Measurements from ENCODE around the gene PSTK. TPM values are rescaled to one million over a fixed set of nuclear protein-coding genes. Genes with fewer than 3 reads are reported as not detected.

The PSTK gene
- total RNA-seq, 1 experiment from 2014 or later: 4.4 TPM

DNA sequence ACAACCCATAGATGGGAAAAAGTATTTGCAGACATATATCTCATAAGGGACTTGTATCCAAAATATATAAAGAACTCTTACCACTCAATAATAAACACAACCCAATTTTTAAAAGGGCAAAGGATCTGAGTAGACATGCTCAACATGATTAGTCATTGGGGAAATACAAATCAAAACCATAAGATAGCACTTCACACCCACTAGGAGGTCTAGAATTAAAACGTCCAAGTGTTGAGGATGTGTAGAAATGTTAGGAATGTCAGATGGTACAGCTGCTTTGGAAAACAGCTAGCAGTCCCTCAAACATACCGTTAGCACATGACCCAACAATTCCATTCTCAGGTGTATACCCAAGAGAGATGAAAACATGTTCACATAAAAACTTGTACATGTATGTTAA is 8.3 kb downstream of the PSTK start:
- TF ChIP-seq ELF1 (IDR thresholded peaks at IDR 0.05; ENCODE audit: borderline replicate concordance, low read depth) (no peak), FOSL1 (IDR thresholded peaks at IDR 0.05; ENCODE audit: low read depth) (no peak), POLR2A (IDR thresholded peaks at IDR 0.05; ENCODE audit: borderline replicate concordance, extremely low read depth, insufficient read depth, insufficient read length) (no peak), ZFX (IDR thresholded peaks at IDR 0.05) (no peak), ZNF274 (IDR thresholded peaks at IDR 0.05; ENCODE audit: low read depth, low read length) (no peak), CBX3 (IDR thresholded peaks at IDR 0.05; ENCODE audit: low read depth) (no peak), CEBPB (IDR thresholded peaks at IDR 0.05; ENCODE audit: low read depth) (no peak), POLR2AphosphoS5 (IDR thresholded peaks at IDR 0.05; ENCODE audit: low read depth, low read length) (no peak), EZH2phosphoT487 (IDR thresholded peaks at IDR 0.05; ENCODE audit: borderline replicate concordance) (no peak), EGR1 (IDR thresholded peaks at IDR 0.05; ENCODE audit: low read depth) (no peak), JUND (IDR thresholded peaks at IDR 0.05) (no peak), TCF7L2 (IDR thresholded peaks at IDR 0.05; ENCODE audit: borderline replicate concordance, extremely low read depth, insufficient read depth, insufficient read length) (no peak), SRF (IDR thresholded peaks at IDR 0.05; ENCODE audit: low read depth) (no peak), RAD21 (IDR thresholded peaks at IDR 0.05; ENCODE audit: low read depth) (no peak), SIN3A (IDR thresholded peaks at IDR 0.05; ENCODE audit: low read depth) (no peak), YY1 (IDR thresholded peaks at IDR 0.05; ENCODE audit: extremely low read depth, insufficient replicate concordance, low read depth, low read length) (no peak)
- TF ChIP-seq, protein P1, sequence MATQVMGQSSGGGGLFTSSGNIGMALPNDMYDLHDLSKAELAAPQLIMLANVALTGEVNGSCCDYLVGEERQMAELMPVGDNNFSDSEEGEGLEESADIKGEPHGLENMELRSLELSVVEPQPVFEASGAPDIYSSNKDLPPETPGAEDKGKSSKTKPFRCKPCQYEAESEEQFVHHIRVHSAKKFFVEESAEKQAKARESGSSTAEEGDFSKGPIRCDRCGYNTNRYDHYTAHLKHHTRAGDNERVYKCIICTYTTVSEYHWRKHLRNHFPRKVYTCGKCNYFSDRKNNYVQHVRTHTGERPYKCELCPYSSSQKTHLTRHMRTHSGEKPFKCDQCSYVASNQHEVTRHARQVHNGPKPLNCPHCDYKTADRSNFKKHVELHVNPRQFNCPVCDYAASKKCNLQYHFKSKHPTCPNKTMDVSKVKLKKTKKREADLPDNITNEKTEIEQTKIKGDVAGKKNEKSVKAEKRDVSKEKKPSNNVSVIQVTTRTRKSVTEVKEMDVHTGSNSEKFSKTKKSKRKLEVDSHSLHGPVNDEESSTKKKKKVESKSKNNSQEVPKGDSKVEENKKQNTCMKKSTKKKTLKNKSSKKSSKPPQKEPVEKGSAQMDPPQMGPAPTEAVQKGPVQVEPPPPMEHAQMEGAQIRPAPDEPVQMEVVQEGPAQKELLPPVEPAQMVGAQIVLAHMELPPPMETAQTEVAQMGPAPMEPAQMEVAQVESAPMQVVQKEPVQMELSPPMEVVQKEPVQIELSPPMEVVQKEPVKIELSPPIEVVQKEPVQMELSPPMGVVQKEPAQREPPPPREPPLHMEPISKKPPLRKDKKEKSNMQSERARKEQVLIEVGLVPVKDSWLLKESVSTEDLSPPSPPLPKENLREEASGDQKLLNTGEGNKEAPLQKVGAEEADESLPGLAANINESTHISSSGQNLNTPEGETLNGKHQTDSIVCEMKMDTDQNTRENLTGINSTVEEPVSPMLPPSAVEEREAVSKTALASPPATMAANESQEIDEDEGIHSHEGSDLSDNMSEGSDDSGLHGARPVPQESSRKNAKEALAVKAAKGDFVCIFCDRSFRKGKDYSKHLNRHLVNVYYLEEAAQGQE (IDR thresholded peaks at IDR 0.05; ENCODE audit: low read depth): no peak
- TF ChIP-seq, protein P2, sequence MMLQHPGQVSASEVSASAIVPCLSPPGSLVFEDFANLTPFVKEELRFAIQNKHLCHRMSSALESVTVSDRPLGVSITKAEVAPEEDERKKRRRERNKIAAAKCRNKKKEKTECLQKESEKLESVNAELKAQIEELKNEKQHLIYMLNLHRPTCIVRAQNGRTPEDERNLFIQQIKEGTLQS (IDR thresholded peaks at IDR 0.05): no peak
- TF ChIP-seq, protein P3, sequence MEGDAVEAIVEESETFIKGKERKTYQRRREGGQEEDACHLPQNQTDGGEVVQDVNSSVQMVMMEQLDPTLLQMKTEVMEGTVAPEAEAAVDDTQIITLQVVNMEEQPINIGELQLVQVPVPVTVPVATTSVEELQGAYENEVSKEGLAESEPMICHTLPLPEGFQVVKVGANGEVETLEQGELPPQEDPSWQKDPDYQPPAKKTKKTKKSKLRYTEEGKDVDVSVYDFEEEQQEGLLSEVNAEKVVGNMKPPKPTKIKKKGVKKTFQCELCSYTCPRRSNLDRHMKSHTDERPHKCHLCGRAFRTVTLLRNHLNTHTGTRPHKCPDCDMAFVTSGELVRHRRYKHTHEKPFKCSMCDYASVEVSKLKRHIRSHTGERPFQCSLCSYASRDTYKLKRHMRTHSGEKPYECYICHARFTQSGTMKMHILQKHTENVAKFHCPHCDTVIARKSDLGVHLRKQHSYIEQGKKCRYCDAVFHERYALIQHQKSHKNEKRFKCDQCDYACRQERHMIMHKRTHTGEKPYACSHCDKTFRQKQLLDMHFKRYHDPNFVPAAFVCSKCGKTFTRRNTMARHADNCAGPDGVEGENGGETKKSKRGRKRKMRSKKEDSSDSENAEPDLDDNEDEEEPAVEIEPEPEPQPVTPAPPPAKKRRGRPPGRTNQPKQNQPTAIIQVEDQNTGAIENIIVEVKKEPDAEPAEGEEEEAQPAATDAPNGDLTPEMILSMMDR (IDR thresholded peaks at IDR 0.05 in 2 of 3, conservative IDR thresholded peaks at IDR 0.05 in 1 of 3; ENCODE audit: borderline replicate concordance in 1 of 3, insufficient read depth in 1 of 3, low read depth in 2 of 3, low read length in 2 of 3): no peak
- ChIA-PET CTCF (no interaction called here), POLR2A (no interaction called here), RAD21 (ENCODE audit: low non-redundant PET in 1 of 2, low total read pairs in 2 of 2, uncharacterized antibody in 2 of 2, unreplicated experiment in 2 of 2) (no interaction called here)
- Histone ChIP-seq H3K36me3 (ENCODE audit: control insufficient read depth in 1 of 2, insufficient read depth in 2 of 2, low read length in 2 of 2) (peaks cover 0 to 4% of the 10 kb centered on the region in 2 experiments; a peak in 2 of 4 replicates), H3K9ac (ENCODE audit: low read length) (no peak overlapping the region), H3K9me3 (ENCODE audit: control insufficient read depth in 1 of 2, insufficient read depth in 1 of 2, low read depth in 1 of 2, low read length in 2 of 2) (no peaks in the 10 kb centered on the region), H3K27ac (ENCODE audit: low read depth, low read length) (no peak overlapping the region), H3K4me2 (ENCODE audit: low read length) (no peak overlapping the region), H3K27me3 (ENCODE audit: insufficient read depth, low read length) (no peaks in the 10 kb centered on the region), H2AFZ (ENCODE audit: low read depth, low read length, poor library complexity, severe bottlenecking) (no peak overlapping the region), H3K4me1 (ENCODE audit: control insufficient read depth in 1 of 2, insufficient read depth in 2 of 2, low read length in 2 of 2) (no peaks in the 10 kb centered on the region), H4K20me1 (ENCODE audit: insufficient read depth) (no peaks in the 10 kb centered on the region), H3K4me3 (replicated peaks in 1 of 2; ENCODE audit: low read depth in 1 of 2, low read length in 2 of 2) (no peak overlapping the region), H3K9me2 (ENCODE audit: insufficient read depth) (no peaks in the 10 kb centered on the region), H3K79me2 (ENCODE audit: insufficient read depth, low read length) (no peaks in the 10 kb centered on the region)
- no peak for ATAC-seq
- no TSS peak for BruUV-seq (replicated peaks)
- DNase-seq (ENCODE audit: low read depth, low spot score): no peak
- intact Hi-C loops (cut with micrococcal nuclease): no loop called here
